Sigmoid colon (tissue), 4 donors: ENCODE data around the gene LRRC8D.

Experiments used
- CTCF ChIP-seq, 4 experiments: fragments of 450-650 bp in 3 of 4; fragments of 200-600 bp in 1 of 4; IDR thresholded peaks; one replicate each; pipeline ENCODE4 v1.5.1; 2016 to 2019; ENCODE audit warnings: antibody characterized with exemption in 4 of 4, mild to moderate bottlenecking in 3 of 4, moderate library complexity in 2 of 4
- POLR2A ChIP-seq, 2 donors: fragments of 450-650 bp; IDR thresholded peaks; one replicate each; pipeline ENCODE4 v1.6.1; 2016; ENCODE audit warnings: antibody characterized with exemption in 2 of 2, mild to moderate bottlenecking in 2 of 2, moderate library complexity in 2 of 2
- POLR2AphosphoS5 ChIP-seq, 4 donors: sonication (generic); formaldehyde crosslinking; IDR thresholded peaks; one replicate each; pipeline ENCODE4 v1.6.1; 2017; ENCODE audit warnings: antibody characterized with exemption in 4 of 4

- TF ChIP-seq CTCF (IDR thresholded peaks at IDR 0.05) = no peak
- no peak for TF ChIP-seq POLR2AphosphoS5 (IDR thresholded peaks at IDR 0.05)
- TF ChIP-seq POLR2A (IDR thresholded peaks at IDR 0.05) = no peak
Observed at GRCh38 chr1:89865498-89866382, 44.9 kb downstream of the LRRC8D start.
